ENCODE data around the gene AKR1C4. TPM values are rescaled to one million over a fixed set of nuclear protein-coding genes. Genes with fewer than 3 reads are reported as not detected.

The AKR1C4 gene
- total RNA-seq, 4 donors from 2014 or later: not detected

- no peak for DNase-seq
- Histone ChIP-seq H3K27me3 (no peaks in the 10 kb centered on the region), H3K4me1 (no peaks in the 10 kb centered on the region), H3K9me3 (no peaks in the 10 kb centered on the region), H3K4me3 (no peak overlapping the region), H3K27ac (no peak overlapping the region), H3K36me3 (no peaks in the 10 kb centered on the region)
- intact Hi-C loops (cut with DNase I; ENCODE audit: low total_unique reads): no loop called here
- TF ChIP-seq POLR2A (IDR thresholded peaks at IDR 0.05) (no peak), CTCF (IDR thresholded peaks at IDR 0.05) (no peak)
Measured at GRCh38 chr10:5151076-5151475, 45.6 kb upstream of the AKR1C4 start.

- no peak for DNase-seq
- no peaks in the 10 kb centered on the region for H3K27me3 ChIP-seq
- no peak overlapping the region for H3K27ac ChIP-seq
- TF ChIP-seq CTCF (IDR thresholded peaks at IDR 0.05) (no peak), POLR2A (IDR thresholded peaks at IDR 0.05) (no peak)
- H3K4me3 ChIP-seq: no peak overlapping the region
- no peaks in the 10 kb centered on the region for H3K9me3 ChIP-seq
- H3K4me1 ChIP-seq: no peaks in the 10 kb centered on the region
- H3K36me3 ChIP-seq: no peaks in the 10 kb centered on the region
- intact Hi-C loops (cut with DNase I; ENCODE audit: low total_unique reads): no loop called here
Measured at GRCh38 chr10:5155951-5156350, 40.7 kb upstream of the AKR1C4 start.

GRCh38 chr10:5157501-5157900, 39.1 kb upstream of the AKR1C4 start:
- H3K27me3 ChIP-seq: no peaks in the 10 kb centered on the region
- no peaks in the 10 kb centered on the region for H3K36me3 ChIP-seq
- no peak for DNase-seq
- no peak for TF ChIP-seq CTCF (IDR thresholded peaks at IDR 0.05)
- no peak for TF ChIP-seq POLR2A (IDR thresholded peaks at IDR 0.05)
- no peaks in the 10 kb centered on the region for H3K9me3 ChIP-seq
- H3K4me3 ChIP-seq: no peak overlapping the region
- H3K4me1 ChIP-seq: no peaks in the 10 kb centered on the region
- no peak overlapping the region for H3K27ac ChIP-seq
- intact Hi-C loops (cut with DNase I; ENCODE audit: low total_unique reads): no loop called here

GRCh38 chr10:5159126-5159525, 37.5 kb upstream of the AKR1C4 start:
- intact Hi-C loops (cut with DNase I; ENCODE audit: low total_unique reads): no loop called here
- TF ChIP-seq CTCF (IDR thresholded peaks at IDR 0.05) (no peak), POLR2A (IDR thresholded peaks at IDR 0.05) (no peak)
- no peak overlapping the region for H3K27ac ChIP-seq

GRCh38 chr10:5163487-5163886, 33.1 kb upstream of the AKR1C4 start:
- intact Hi-C loops (cut with DNase I; ENCODE audit: low total_unique reads): no loop called here
- TF ChIP-seq CTCF (IDR thresholded peaks at IDR 0.05) (no peak), POLR2A (IDR thresholded peaks at IDR 0.05) (no peak)
- no peak for DNase-seq
- Histone ChIP-seq H3K27me3 (no peaks in the 10 kb centered on the region), H3K27ac (no peak overlapping the region), H3K36me3 (no peaks in the 10 kb centered on the region), H3K4me3 (no peak overlapping the region), H3K4me1 (no peaks in the 10 kb centered on the region), H3K9me3 (peaks cover 0 to 9% of the 10 kb centered on the region in 2 donors)

More at GRCh38 chr10:5159126-5159525, 37.5 kb upstream of the AKR1C4 start:
- no peaks in the 10 kb centered on the region for H3K36me3 ChIP-seq
- DNase-seq: no peak
- no peaks in the 10 kb centered on the region for H3K27me3 ChIP-seq
- H3K4me1 ChIP-seq: no peaks in the 10 kb centered on the region
- no peak overlapping the region for H3K4me3 ChIP-seq
- no peaks in the 10 kb centered on the region for H3K9me3 ChIP-seq
